HG02798 (cell line): Measurements from ENCODE around the gene CRAMP1.

Experiments used
- ATAC-seq: cut with Tn5 transposase; IDR thresholded peaks from one replicate; pipeline ENCODE4 v1.9.1; 2021; ENCODE audit warnings: mild to moderate bottlenecking; ENCODE audit not compliant: unreplicated experiment, poor library complexity

CRAMP1 gene

GRCh38 chr16:1631230-1631629 lies 19.1 kb downstream of the CRAMP1 start:
- no peak for ATAC-seq

DNA sequence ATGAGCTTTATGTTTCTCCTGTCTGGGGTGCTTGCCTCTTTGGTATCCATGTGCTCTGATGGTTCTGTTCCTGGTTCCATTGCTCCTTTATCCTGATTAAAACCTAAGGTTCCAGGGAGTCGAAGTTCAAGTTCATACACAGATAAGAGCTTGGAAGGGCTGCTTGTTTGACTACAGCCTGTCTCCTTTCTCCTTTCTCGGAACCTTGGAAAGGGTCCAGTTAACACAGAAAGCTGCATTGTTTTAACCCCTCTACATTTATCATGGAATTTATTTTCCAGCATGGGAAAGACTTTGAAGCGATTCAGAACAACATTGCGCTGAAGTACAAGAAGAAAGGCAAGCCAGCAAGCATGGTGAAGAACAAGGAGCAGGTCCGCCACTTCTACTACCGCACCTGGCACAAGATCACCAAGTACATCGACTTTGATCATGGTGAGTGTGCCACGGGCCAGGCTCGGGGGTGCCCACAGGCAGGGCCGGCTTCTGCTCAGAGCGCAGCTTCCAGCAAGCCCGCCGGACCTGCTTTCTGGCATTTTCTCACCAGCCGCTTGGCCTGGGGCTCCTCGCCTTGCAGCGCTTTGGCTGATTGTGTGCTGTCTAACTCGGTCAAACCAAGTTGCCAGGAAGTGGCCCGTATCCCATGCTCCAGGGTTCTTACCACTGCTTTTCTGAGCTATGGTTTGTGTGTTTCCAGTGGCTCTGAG lies 19.9 kb downstream of the CRAMP1 start:
- ATAC-seq = no peak

DNA sequence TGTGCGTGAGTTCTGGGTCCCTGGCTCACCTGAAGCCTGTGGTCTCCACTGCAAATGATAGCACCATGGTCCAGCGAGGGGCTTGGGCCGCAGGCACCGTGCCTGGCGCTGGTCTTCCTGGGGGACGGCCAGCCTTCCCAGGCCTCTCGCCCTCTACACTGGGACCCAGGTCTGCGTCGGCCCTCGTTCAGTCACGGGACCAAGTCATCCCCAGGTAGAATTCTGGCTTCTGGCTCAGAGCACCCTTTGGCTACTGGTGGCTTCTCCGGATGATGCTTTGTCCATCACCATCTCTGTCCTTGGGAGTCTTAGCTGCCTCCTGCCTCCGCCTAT lies 20.4 kb downstream of the CRAMP1 start:
- no peak for ATAC-seq

- no peak for ATAC-seq
Measured at GRCh38 chr16:1633310-1633709, 21.1 kb downstream of the CRAMP1 start.

- no peak for ATAC-seq
Measured at GRCh38 chr16:1634541-1634940, 22.4 kb downstream of the CRAMP1 start.

- ATAC-seq = no peak
Measured at GRCh38 chr16:1635070-1635469, 22.9 kb downstream of the CRAMP1 start.

DNA sequence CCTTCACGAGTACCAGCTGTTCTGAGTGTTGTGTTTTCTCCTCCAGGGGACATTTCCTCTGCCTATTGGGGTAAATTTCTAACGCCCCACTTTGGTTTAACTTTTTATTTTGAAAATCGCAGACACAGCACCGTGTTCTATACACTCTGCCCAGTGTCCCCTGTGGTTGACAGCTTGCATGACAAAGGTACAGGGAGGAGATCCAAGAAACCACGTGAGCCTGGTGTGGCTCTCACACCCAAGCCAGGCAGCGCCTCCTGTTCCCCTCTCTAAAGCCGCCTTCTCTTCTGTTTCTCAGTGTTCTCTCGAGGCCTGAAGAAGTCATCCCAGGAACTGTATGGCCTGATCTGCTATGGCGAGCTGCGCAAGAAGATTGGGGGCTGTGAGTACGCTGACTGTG lies 25.4 kb downstream of the CRAMP1 start:
- ATAC-seq = no peak

- no peak for ATAC-seq
Measured at GRCh38 chr16:1638757-1639156, 26.6 kb downstream of the CRAMP1 start.

GRCh38 chr16:1639282-1639681 lies 27.1 kb downstream of the CRAMP1 start:
- no peak for ATAC-seq

DNA sequence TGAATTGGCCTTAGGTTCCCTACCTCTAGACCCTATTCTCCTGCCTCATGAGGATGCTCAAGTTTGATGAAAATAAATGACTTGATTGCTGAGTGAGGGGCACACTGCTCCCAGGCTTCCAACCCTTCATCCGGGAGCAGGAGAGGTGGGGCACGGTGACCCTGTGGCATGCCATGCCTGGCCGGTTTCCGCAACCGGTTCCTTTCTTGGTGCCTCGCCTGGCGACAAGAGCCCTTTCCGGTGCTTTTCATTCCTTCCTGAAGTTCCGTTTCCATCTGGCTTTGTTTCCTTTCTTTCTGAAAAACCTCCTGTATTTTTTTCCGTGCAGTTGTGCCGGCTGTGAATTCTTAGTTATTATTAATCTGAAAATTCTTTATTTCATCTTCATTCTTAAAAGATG lies 27.7 kb downstream of the CRAMP1 start:
- no peak for ATAC-seq

GRCh38 chr16:1640261-1640941 lies 28.2 kb downstream of the CRAMP1 start:
- no peak for ATAC-seq

GRCh38 chr16:1641261-1641660 lies 29.1 kb downstream of the CRAMP1 start:
- no peak for ATAC-seq

DNA sequence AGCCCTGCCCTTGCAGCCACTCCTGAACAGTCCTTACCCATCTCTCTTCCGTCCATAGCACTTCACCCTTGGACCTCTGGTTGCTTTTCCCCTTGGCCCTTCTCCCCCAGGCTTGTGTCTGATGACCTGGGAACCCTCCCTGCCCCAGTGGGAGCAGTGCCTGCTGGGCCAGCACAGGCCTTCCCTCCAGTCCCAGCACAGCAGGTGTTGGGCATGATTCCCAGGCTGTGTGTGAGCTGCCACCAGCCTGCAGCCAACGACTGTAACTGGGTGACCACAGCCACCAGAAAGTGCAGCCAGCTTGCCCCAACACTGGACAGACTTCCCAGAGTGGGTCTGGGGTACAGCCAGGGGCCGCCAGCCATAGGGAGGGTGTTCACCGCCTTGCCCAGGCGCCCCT lies 30.0 kb downstream of the CRAMP1 start:
- ATAC-seq = no peak

GRCh38 chr16:1642753-1643152 lies 30.6 kb downstream of the CRAMP1 start:
- no peak for ATAC-seq

DNA sequence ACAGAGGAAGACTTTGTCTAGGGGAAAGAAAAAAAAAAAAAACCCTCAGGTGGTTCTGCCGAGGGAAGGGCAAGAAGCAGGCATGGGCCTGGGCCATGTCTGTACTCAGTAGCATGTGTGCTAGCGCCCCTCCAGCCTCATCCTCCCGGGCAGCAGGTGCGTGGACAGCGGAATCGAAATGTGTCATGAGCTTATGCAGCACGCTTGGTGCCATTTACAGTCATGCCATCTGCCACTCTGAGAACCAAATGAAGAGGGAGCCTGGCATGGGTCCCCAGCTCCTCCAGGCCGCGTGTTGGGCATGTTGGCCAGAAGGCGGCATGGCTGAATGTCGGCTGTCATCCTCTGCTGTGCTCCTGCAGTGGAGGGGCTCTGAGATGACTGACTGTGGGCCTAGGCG lies 31.4 kb downstream of the CRAMP1 start:
- ATAC-seq = no peak

DNA sequence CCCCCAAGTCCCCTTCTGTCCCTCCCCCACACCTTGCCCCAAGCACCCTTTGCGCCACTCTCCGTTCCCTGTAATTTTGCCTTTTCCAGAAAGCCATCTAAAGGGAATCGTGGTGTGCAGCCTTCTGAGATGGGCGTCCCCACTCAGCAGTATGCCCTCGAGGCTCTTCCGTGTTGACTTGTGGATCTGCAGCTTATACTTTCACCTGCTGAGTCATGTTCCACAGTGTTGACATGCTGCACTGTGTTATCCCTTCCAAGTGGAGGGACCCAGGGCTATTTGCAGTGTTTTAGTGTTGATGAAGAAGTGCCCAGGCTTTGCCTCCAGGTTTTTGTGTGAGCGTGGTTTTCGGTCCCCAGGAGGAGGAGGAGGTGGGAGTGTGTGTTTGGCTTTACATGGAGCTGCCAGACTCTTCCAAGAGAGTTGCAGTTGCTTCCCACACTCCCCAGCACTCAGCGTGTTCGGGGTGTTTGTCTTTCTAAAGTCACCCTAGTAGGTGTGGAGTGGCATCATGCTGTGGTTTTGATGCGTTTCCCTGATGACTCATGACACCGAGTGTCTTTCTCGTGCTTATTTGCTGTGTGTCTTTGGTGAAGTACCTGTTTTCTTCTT lies 33.9 kb downstream of the CRAMP1 start:
- ATAC-seq = no peak

GRCh38 chr16:1647856-1648255 lies 35.7 kb downstream of the CRAMP1 start:
- ATAC-seq = no peak

GRCh38 chr16:1650131-1650530 lies 38.0 kb downstream of the CRAMP1 start:
- no peak for ATAC-seq

DNA sequence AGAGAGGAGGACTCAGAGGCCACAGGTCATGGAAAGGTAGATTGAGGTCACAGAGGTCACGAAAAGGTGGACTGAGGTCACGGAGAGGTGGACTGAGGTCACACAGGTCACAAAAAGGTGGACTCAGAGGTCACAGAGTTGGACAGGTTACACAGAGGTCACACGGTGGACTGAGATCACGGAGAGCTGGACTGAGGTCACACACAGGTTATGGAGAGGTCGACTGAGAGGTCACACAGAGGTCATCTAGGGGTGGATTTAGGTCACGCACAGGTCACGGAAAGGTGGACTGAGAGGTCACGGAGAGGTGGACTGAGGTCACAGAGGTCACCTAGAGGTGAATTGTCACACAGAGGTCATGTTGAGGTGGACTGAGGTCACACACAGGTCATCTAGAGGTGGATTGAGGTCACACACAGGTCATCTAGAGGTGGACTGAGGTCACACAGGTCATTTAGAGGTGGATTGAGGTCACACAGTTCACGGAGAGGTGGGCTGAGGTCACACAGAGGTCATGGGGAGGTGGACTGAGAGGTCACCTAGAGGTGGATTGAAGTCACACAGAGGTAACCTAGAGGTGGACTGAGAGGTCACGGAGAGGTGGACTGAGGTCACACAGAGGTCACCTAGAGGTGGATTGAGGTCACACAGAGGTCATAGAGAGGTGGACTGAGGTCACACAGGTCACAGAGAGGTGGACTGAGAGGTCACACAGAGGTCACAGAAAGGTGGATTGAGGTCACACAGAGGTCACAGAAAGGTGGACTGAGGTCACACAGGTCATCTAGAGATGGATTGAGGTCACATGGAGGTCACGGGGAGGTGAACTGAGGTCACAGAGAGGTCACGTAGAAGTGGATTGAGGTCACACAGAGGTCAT lies 39.2 kb downstream of the CRAMP1 start:
- ATAC-seq = no peak

- ATAC-seq = no peak
Measured at GRCh38 chr16:1651974-1652312, 39.8 kb downstream of the CRAMP1 start.

DNA sequence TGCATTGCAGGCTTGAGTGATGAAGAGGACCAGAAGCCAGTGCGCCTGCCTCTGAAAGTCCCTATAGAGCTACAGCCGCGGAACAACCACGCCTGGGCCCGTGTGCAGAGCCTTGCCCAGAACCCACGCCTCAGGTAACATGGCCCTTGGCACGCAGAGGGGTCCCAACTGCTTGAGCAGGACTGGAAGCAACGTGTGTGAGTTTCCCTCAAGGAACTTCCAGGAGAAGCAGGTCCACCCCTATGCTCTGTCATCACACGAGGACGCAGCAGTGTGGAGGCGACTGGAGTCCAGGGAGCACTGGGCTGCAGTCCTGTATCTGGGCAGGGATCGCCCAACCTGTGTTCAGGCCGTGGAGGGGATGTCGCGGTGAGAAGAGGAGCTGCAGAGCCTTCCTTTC lies 40.9 kb downstream of the CRAMP1 start:
- no peak for ATAC-seq
